Measurements from ENCODE around the gene C17orf113. TPM values are rescaled to one million over a fixed set of nuclear protein-coding genes. Genes with fewer than 3 reads are reported as not detected.

C17orf113 gene
- total and polyA plus RNA-seq, 2 of the 13 experiments (the other 11 are each of a cell fraction or from before 2014, with no cell fraction given) = 0.87 to 1.1 TPM

DNA sequence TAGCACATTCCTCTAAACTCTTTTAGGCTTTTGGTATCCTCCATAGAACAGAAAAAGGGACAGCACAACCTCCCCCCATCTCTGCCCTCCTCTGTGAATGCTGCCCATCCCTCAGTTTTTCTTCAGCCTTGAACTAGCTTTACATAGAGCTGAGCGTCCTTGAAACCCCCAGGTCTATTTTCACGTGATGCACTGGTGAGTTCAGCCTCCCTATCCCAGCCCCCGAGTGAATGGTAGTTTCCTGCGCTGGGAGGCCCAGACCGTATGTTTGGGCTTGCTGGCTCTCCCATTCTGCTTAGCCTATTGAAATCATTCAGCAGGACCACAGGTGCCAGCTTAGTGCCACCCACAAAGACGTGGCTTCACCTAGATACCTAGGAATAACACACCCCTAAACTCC lies 25.4 kb upstream of the C17orf113 start:
- Histone ChIP-seq H3K4me3 (replicated peaks in 1 of 3; ENCODE audit: insufficient read depth in 1 of 3, low read depth in 2 of 3, low read length in 3 of 3) (0 out of 6 replicates have a peak overlapping the region, but pooled peaks of 1 of the 3 experiments have one; percentile 12), H4K20me1 (ENCODE audit: insufficient read depth, low read length) (no peaks in the 10 kb centered on the region), H3K4me2 (ENCODE audit: low read depth, low read length) (peak overlapping the region; percentile 61), H3K79me2 (ENCODE audit: insufficient read depth, low read length) (no peaks in the 10 kb centered on the region), H3K9me3 (ENCODE audit: low read length) (no peaks in the 10 kb centered on the region), H3K4me1 (ENCODE audit: insufficient read depth, low read length) (peaks cover 69% of the 10 kb centered on the region), H3K27me3 (ENCODE audit: control insufficient read depth in 1 of 2, insufficient read depth in 2 of 2, low read length in 2 of 2) (peaks cover 2 to 25% of the 10 kb centered on the region in 2 experiments; a peak in 4 of 5 replicates), H3K36me3 (replicated peaks in 1 of 2; ENCODE audit: control insufficient read depth in 1 of 2, insufficient read depth in 2 of 2, low read length in 2 of 2) (no peaks in the 10 kb centered on the region), H2AFZ (ENCODE audit: low read length) (no peak overlapping the region), H3K9ac (ENCODE audit: insufficient read depth, low read depth, low read length) (no peak overlapping the region), H3K27ac (ENCODE audit: extremely low read length, insufficient read depth, low read length) (no peak overlapping the region)
- ATAC-seq (peak; percentile 21; the same call in 2 of the 3 replicates), FAIRE-seq (peak; percentile 74), DNase-seq (ENCODE audit: low spot score) (peak; percentile 64)
- intact Hi-C loops (cut with micrococcal nuclease; ENCODE audit: unreplicated experiment) (no loop called here), in situ Hi-C loops (cut with HindIII; ENCODE audit: extremely low pct_ligation_motif_present, low pct_unique_long_range_greater_than_20kb) (no loop called here)
- POLR2A ChIA-PET = interaction anchor here (0.7 to 1.2 kb wide), 2 partner anchors 16 to 37 kb away, joined by 3 read pairs; partner anchors contain the start of gene DHX58
- BruUV-seq (replicated peaks) = no TSS peak
- 6% methylated on average over 6 of the region's 6 CpGs for WGBS (ENCODE audit: low lambda C conversion rate)
- CTCF ChIA-PET (ENCODE audit: low intra/inter-chr PET ratio, low total read pairs) = no interaction called here
- no peak for TF ChIP-seq ZFY (CRISPR knock-in tag; IDR thresholded peaks at IDR 0.05)
- TF ChIP-seq, protein P1, sequence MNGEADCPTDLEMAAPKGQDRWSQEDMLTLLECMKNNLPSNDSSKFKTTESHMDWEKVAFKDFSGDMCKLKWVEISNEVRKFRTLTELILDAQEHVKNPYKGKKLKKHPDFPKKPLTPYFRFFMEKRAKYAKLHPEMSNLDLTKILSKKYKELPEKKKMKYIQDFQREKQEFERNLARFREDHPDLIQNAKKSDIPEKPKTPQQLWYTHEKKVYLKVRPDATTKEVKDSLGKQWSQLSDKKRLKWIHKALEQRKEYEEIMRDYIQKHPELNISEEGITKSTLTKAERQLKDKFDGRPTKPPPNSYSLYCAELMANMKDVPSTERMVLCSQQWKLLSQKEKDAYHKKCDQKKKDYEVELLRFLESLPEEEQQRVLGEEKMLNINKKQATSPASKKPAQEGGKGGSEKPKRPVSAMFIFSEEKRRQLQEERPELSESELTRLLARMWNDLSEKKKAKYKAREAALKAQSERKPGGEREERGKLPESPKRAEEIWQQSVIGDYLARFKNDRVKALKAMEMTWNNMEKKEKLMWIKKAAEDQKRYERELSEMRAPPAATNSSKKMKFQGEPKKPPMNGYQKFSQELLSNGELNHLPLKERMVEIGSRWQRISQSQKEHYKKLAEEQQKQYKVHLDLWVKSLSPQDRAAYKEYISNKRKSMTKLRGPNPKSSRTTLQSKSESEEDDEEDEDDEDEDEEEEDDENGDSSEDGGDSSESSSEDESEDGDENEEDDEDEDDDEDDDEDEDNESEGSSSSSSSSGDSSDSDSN (CRISPR knock-in tag; IDR thresholded peaks at IDR 0.05) = 0 out of 2 replicates have a peak, but pooled peaks have one; percentile 16
- no peak for TF ChIP-seq ZNF577 (CRISPR knock-in tag; IDR thresholded peaks at IDR 0.05; ENCODE audit: borderline replicate concordance, low read depth)
- TF ChIP-seq, protein P2, sequence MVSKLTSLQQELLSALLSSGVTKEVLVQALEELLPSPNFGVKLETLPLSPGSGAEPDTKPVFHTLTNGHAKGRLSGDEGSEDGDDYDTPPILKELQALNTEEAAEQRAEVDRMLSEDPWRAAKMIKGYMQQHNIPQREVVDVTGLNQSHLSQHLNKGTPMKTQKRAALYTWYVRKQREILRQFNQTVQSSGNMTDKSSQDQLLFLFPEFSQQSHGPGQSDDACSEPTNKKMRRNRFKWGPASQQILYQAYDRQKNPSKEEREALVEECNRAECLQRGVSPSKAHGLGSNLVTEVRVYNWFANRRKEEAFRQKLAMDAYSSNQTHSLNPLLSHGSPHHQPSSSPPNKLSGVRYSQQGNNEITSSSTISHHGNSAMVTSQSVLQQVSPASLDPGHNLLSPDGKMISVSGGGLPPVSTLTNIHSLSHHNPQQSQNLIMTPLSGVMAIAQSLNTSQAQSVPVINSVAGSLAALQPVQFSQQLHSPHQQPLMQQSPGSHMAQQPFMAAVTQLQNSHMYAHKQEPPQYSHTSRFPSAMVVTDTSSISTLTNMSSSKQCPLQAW (CRISPR knock-in tag; IDR thresholded peaks at IDR 0.05) = 0 out of 2 replicates have a peak, but pooled peaks have one; percentile 9
- peak; percentile 7; the same call in 1 of the 2 replicates for TF ChIP-seq TBX2 (CRISPR knock-in tag; IDR thresholded peaks at IDR 0.05; ENCODE audit: borderline replicate concordance)
- no peak for TF ChIP-seq TEAD3 (CRISPR knock-in tag; optimal IDR thresholded peaks at IDR 0.05; ENCODE audit: borderline replicate concordance)
- TF ChIP-seq HMG20A (CRISPR knock-in tag; IDR thresholded peaks at IDR 0.05; ENCODE audit: borderline replicate concordance) = peak; percentile 46; the same call in 1 of the 2 replicates
- TF ChIP-seq REL (CRISPR knock-in tag; conservative IDR thresholded peaks at IDR 0.05) = no peak
- peak; percentile 25; the same call in 1 of the 2 replicates for TF ChIP-seq KDM6A (CRISPR knock-in tag; IDR thresholded peaks at IDR 0.05; ENCODE audit: low read depth)
- TF ChIP-seq ZMYM3 (CRISPR knock-in tag; IDR thresholded peaks at IDR 0.05) = peak; percentile 59; the same call in 1 of the 2 replicates
- TF ChIP-seq, protein P3, sequence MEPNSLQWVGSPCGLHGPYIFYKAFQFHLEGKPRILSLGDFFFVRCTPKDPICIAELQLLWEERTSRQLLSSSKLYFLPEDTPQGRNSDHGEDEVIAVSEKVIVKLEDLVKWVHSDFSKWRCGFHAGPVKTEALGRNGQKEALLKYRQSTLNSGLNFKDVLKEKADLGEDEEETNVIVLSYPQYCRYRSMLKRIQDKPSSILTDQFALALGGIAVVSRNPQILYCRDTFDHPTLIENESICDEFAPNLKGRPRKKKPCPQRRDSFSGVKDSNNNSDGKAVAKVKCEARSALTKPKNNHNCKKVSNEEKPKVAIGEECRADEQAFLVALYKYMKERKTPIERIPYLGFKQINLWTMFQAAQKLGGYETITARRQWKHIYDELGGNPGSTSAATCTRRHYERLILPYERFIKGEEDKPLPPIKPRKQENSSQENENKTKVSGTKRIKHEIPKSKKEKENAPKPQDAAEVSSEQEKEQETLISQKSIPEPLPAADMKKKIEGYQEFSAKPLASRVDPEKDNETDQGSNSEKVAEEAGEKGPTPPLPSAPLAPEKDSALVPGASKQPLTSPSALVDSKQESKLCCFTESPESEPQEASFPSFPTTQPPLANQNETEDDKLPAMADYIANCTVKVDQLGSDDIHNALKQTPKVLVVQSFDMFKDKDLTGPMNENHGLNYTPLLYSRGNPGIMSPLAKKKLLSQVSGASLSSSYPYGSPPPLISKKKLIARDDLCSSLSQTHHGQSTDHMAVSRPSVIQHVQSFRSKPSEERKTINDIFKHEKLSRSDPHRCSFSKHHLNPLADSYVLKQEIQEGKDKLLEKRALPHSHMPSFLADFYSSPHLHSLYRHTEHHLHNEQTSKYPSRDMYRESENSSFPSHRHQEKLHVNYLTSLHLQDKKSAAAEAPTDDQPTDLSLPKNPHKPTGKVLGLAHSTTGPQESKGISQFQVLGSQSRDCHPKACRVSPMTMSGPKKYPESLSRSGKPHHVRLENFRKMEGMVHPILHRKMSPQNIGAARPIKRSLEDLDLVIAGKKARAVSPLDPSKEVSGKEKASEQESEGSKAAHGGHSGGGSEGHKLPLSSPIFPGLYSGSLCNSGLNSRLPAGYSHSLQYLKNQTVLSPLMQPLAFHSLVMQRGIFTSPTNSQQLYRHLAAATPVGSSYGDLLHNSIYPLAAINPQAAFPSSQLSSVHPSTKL (CRISPR knock-in tag; IDR thresholded peaks at IDR 0.05) = peak; percentile 67
- TF ChIP-seq ZNF788 (CRISPR knock-in tag; IDR thresholded peaks at IDR 0.05; ENCODE audit: borderline replicate concordance) = peak; percentile 24; the same call in 1 of the 2 replicates
- peak; percentile 40; the same call in 1 of the 2 replicates for TF ChIP-seq ZNF816 (CRISPR knock-in tag; IDR thresholded peaks at IDR 0.05; ENCODE audit: borderline replicate concordance)
- no peak for TF ChIP-seq ZBTB8A (CRISPR knock-in tag; IDR thresholded peaks at IDR 0.05; ENCODE audit: borderline replicate concordance, low read depth)
- TF ChIP-seq ONECUT2 (CRISPR knock-in tag; IDR thresholded peaks at IDR 0.05) = no peak
- TF ChIP-seq ZNF777 (CRISPR knock-in tag; IDR thresholded peaks at IDR 0.05) = peak; percentile 32; the same call in 1 of the 2 replicates

Data from HepG2 (cell line).